ENCODE data around the gene IFNA4.
"Not testable (repeated sequence)": the region's sequence is repeated elsewhere in the genome, so short reads cannot be mapped to it uniquely, and the experiment has no call there.

The IFNA4 gene

DNA sequence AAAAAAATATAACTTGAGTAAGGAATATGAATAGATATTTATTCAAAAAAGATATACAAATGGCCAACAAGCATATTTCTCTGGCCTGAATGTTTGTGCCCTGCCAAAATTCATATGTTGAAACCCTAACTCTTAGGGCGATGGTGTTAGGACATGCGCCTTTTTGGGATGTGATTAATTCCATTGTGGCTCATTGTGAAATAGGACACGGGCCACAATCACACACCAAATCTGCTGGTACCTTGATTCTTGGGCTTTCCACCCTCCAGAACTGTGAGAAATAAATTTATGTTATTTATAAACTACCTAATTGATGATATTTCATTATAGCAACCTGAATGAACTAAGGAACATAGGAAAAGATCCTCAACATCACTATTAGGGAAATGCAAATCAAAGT, 15.2 kb downstream of the IFNA4 start:
- H3K4me3 ChIP-seq (ENCODE audit: low read depth, low read length) = no peak overlapping the region
- TF ChIP-seq, protein P1, sequence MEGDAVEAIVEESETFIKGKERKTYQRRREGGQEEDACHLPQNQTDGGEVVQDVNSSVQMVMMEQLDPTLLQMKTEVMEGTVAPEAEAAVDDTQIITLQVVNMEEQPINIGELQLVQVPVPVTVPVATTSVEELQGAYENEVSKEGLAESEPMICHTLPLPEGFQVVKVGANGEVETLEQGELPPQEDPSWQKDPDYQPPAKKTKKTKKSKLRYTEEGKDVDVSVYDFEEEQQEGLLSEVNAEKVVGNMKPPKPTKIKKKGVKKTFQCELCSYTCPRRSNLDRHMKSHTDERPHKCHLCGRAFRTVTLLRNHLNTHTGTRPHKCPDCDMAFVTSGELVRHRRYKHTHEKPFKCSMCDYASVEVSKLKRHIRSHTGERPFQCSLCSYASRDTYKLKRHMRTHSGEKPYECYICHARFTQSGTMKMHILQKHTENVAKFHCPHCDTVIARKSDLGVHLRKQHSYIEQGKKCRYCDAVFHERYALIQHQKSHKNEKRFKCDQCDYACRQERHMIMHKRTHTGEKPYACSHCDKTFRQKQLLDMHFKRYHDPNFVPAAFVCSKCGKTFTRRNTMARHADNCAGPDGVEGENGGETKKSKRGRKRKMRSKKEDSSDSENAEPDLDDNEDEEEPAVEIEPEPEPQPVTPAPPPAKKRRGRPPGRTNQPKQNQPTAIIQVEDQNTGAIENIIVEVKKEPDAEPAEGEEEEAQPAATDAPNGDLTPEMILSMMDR (IDR thresholded peaks at IDR 0.05; ENCODE audit: control insufficient read depth, extremely low read depth, insufficient read depth) = no peak
- DNase-seq (ENCODE audit: low read depth) = no peak

DNA sequence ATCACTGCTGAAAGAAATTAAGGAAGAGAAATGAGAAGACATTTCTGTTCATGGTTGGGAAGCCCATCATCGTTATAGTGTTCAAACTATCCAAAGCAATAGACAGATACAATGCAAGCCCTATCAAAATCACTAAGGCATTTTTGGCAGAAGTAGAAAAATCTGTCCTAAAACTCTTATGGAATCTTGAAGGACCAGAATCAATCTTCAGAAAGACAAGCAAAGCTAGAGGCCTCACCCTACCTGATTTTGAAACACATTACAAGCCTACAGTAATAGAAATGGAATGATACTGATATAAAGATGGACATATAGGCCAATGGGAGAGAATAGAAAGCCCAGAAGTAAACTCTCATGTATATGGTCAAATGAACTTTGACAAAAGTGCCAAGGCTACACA, 16.0 kb downstream of the IFNA4 start:
- H3K4me3 ChIP-seq (ENCODE audit: low read depth, low read length) = no peak overlapping the region
- no peak for DNase-seq (ENCODE audit: low read depth)
- TF ChIP-seq, protein P1 (IDR thresholded peaks at IDR 0.05; ENCODE audit: control insufficient read depth, extremely low read depth, insufficient read depth) = no peak

GRCh38 chr9:21166560-21166959, 20.8 kb downstream of the IFNA4 start, which contains the start of gene IFNA21:
IFNA21 (minus strand) TSS chr9:21166660; CDS start chr9:21166612, 48 bp downstream.
- H3K4me3 ChIP-seq (ENCODE audit: low read depth, low read length); DNase-seq (ENCODE audit: low read depth): not testable (repeated sequence)

- TF ChIP-seq, protein P1 (IDR thresholded peaks at IDR 0.05; ENCODE audit: control insufficient read depth, extremely low read depth, insufficient read depth) = no peak
- no peak overlapping the region for H3K4me3 ChIP-seq (ENCODE audit: low read depth, low read length)
- no peak for DNase-seq (ENCODE audit: low read depth)
Observed at GRCh38 chr9:21165516-21165915, 21.9 kb downstream of the IFNA4 start.

DNA sequence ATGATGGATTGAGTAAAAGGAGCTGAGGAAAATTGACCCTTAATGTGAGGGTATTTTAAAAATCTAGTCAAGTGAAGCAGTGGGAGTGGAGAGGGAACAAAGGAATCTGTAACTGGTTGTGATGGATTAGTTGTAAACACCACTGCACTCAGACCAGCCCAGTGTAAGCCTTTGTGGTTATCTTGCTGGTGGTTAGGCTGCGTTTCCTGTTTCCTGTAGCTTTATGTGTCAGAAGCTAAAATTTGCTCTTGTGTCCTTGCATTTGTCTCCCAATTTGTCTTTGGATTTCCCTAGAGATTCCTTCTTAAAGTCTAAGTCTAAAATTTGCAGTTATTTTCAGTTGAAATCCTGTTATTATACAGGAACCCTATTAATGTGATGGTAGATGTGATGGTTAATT, 27.2 kb downstream of the IFNA4 start:
- no peak overlapping the region for H3K4me3 ChIP-seq (ENCODE audit: low read depth, low read length)
- no peak for DNase-seq (ENCODE audit: low read depth)
- TF ChIP-seq, protein P1 (IDR thresholded peaks at IDR 0.05; ENCODE audit: control insufficient read depth, extremely low read depth, insufficient read depth) = no peak

DNA sequence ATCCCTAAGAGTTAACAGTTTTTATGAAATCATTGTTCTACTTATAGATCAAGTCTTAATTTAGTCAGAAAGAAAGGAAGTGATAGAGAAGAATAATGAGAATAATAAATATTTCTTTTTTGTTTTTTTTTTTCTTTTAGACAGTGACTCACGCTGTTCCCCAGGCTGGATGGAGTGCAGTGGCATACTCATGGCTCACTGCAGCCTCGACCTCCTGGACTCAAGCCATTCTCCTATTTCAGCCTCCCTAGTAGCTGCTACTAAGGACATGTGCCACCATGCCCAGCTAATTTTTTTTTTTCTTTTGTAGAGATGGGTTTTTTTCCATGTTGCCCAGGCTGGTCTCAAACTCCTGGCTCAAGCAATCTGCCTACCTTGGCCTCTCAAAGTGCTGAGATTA, 31.9 kb downstream of the IFNA4 start:
- TF ChIP-seq, protein P1 (IDR thresholded peaks at IDR 0.05; ENCODE audit: control insufficient read depth, extremely low read depth, insufficient read depth) = no peak
- H3K4me3 ChIP-seq (ENCODE audit: low read depth, low read length) = no peak overlapping the region
- DNase-seq (ENCODE audit: low read depth) = no peak

- peak; percentile 10 for DNase-seq (ENCODE audit: low read depth)
- H3K4me3 ChIP-seq (ENCODE audit: low read depth, low read length) = no peak overlapping the region
- TF ChIP-seq, protein P1 (IDR thresholded peaks at IDR 0.05; ENCODE audit: control insufficient read depth, extremely low read depth, insufficient read depth) = peak; percentile 59
Observed at GRCh38 chr9:21154018-21154608, 33.3 kb downstream of the IFNA4 start.

Measured in LNCaP clone FGC (cell line).